Measurements from ENCODE around the gene LRIG1.

The LRIG1 gene

GRCh38 chr3:66463054-66463631, 37.7 kb downstream of the LRIG1 start:
- no peaks in the 10 kb centered on the region for H3K9me3 Mint-ChIP-seq
- peaks cover 48% of the 10 kb centered on the region for H3K36me3 Mint-ChIP-seq (ENCODE audit: low read depth)
- no peak overlapping the region for H3K4me3 Mint-ChIP-seq
- peaks cover 64% of the 10 kb centered on the region for H3K4me1 Mint-ChIP-seq (ENCODE audit: low read depth)
- no peak for DNase-seq
- H3K27ac Mint-ChIP-seq = peak overlapping the region; percentile 38
- no peaks in the 10 kb centered on the region for H3K27me3 Mint-ChIP-seq

- no peak for DNase-seq
- Mint-ChIP-seq H3K27ac (no peak overlapping the region), H3K36me3 (ENCODE audit: low read depth) (peaks cover 87% of the 10 kb centered on the region), H3K4me3 (no peak overlapping the region), H3K27me3 (no peaks in the 10 kb centered on the region), H3K4me1 (ENCODE audit: low read depth) (peaks cover 26% of the 10 kb centered on the region), H3K9me3 (no peaks in the 10 kb centered on the region)
Measured at GRCh38 chr3:66457252-66457651, 43.6 kb downstream of the LRIG1 start.

GRCh38 chr3:66456711-66457173, 44.1 kb downstream of the LRIG1 start:
- Mint-ChIP-seq H3K27me3 (no peaks in the 10 kb centered on the region), H3K4me1 (ENCODE audit: low read depth) (peaks cover 22% of the 10 kb centered on the region), H3K9me3 (no peaks in the 10 kb centered on the region), H3K4me3 (no peak overlapping the region), H3K36me3 (ENCODE audit: low read depth) (peaks cover 87% of the 10 kb centered on the region), H3K27ac (no peak overlapping the region)
- DNase-seq = no peak

- Mint-ChIP-seq H3K27ac (no peak overlapping the region), H3K4me1 (ENCODE audit: low read depth) (peaks cover 11% of the 10 kb centered on the region), H3K4me3 (no peak overlapping the region), H3K36me3 (ENCODE audit: low read depth) (peaks cover 90% of the 10 kb centered on the region), H3K27me3 (no peaks in the 10 kb centered on the region), H3K9me3 (no peaks in the 10 kb centered on the region)
- no peak for DNase-seq
Measured at GRCh38 chr3:66454464-66454859, 46.4 kb downstream of the LRIG1 start.

GRCh38 chr3:66453651-66454463, 47.0 kb downstream of the LRIG1 start:
- peaks cover 90% of the 10 kb centered on the region for H3K36me3 Mint-ChIP-seq (ENCODE audit: low read depth)
- no peaks in the 10 kb centered on the region for H3K9me3 Mint-ChIP-seq
- no peak for DNase-seq
- H3K4me3 Mint-ChIP-seq = no peak overlapping the region
- peaks cover 9% of the 10 kb centered on the region for H3K4me1 Mint-ChIP-seq (ENCODE audit: low read depth)
- peak overlapping the region; percentile 41 for H3K27ac Mint-ChIP-seq
- no peaks in the 10 kb centered on the region for H3K27me3 Mint-ChIP-seq

GRCh38 chr3:66452303-66453011, 48.4 kb downstream of the LRIG1 start:
- Mint-ChIP-seq H3K36me3 (ENCODE audit: low read depth) (peaks cover 90% of the 10 kb centered on the region), H3K27me3 (no peaks in the 10 kb centered on the region), H3K27ac (no peak overlapping the region), H3K4me1 (ENCODE audit: low read depth) (peaks cover 9% of the 10 kb centered on the region), H3K9me3 (no peaks in the 10 kb centered on the region), H3K4me3 (no peak overlapping the region)
- no peak for DNase-seq

GRCh38 chr3:66451766-66452165, 49.1 kb downstream of the LRIG1 start:
- no peak for DNase-seq
- no peak overlapping the region for H3K4me3 Mint-ChIP-seq
- H3K27ac Mint-ChIP-seq = no peak overlapping the region
- H3K9me3 Mint-ChIP-seq = no peaks in the 10 kb centered on the region
- H3K36me3 Mint-ChIP-seq (ENCODE audit: low read depth) = peaks cover 85% of the 10 kb centered on the region
- H3K27me3 Mint-ChIP-seq = no peaks in the 10 kb centered on the region
- peaks cover 6% of the 10 kb centered on the region for H3K4me1 Mint-ChIP-seq (ENCODE audit: low read depth)

- Mint-ChIP-seq H3K9me3 (no peaks in the 10 kb centered on the region), H3K27me3 (no peaks in the 10 kb centered on the region), H3K27ac (no peak overlapping the region), H3K4me3 (no peak overlapping the region), H3K4me1 (ENCODE audit: low read depth) (peaks cover 9% of the 10 kb centered on the region), H3K36me3 (ENCODE audit: low read depth) (peaks cover 80% of the 10 kb centered on the region)
- no peak for DNase-seq
Measured at GRCh38 chr3:66450390-66451022, 50.3 kb downstream of the LRIG1 start.

GRCh38 chr3:66449411-66449974, 51.3 kb downstream of the LRIG1 start:
- DNase-seq = no peak
- H3K9me3 Mint-ChIP-seq = no peaks in the 10 kb centered on the region
- peaks cover 9% of the 10 kb centered on the region for H3K4me1 Mint-ChIP-seq (ENCODE audit: low read depth)
- no peak overlapping the region for H3K27ac Mint-ChIP-seq
- no peak overlapping the region for H3K4me3 Mint-ChIP-seq
- no peaks in the 10 kb centered on the region for H3K27me3 Mint-ChIP-seq
- H3K36me3 Mint-ChIP-seq (ENCODE audit: low read depth) = peaks cover 81% of the 10 kb centered on the region

- no peak overlapping the region for H3K4me3 Mint-ChIP-seq
- H3K27me3 Mint-ChIP-seq = no peaks in the 10 kb centered on the region
- H3K4me1 Mint-ChIP-seq (ENCODE audit: low read depth) = peaks cover 29% of the 10 kb centered on the region
- DNase-seq = no peak
- H3K36me3 Mint-ChIP-seq (ENCODE audit: low read depth) = peaks cover 71% of the 10 kb centered on the region
- no peak overlapping the region for H3K27ac Mint-ChIP-seq
- no peaks in the 10 kb centered on the region for H3K9me3 Mint-ChIP-seq
Measured at GRCh38 chr3:66444146-66444644, 56.6 kb downstream of the LRIG1 start.

GRCh38 chr3:66443118-66443803, 57.6 kb downstream of the LRIG1 start:
- Mint-ChIP-seq H3K36me3 (ENCODE audit: low read depth) (peaks cover 64% of the 10 kb centered on the region), H3K27ac (peak overlapping the region; percentile 44), H3K9me3 (no peaks in the 10 kb centered on the region), H3K4me3 (no peak overlapping the region), H3K4me1 (ENCODE audit: low read depth) (peaks cover 32% of the 10 kb centered on the region), H3K27me3 (no peaks in the 10 kb centered on the region)
- no peak for DNase-seq

GRCh38 chr3:66442254-66443117, 58.3 kb downstream of the LRIG1 start:
- Mint-ChIP-seq H3K9me3 (no peaks in the 10 kb centered on the region), H3K4me1 (ENCODE audit: low read depth) (peaks cover 36% of the 10 kb centered on the region), H3K27ac (peak overlapping the region; percentile 15), H3K36me3 (ENCODE audit: low read depth) (peaks cover 57% of the 10 kb centered on the region), H3K4me3 (no peak overlapping the region), H3K27me3 (no peaks in the 10 kb centered on the region)
- no peak for DNase-seq

- Mint-ChIP-seq H3K9me3 (no peaks in the 10 kb centered on the region), H3K4me3 (no peak overlapping the region), H3K27me3 (no peaks in the 10 kb centered on the region), H3K27ac (peak overlapping the region; percentile 15), H3K36me3 (ENCODE audit: low read depth) (peaks cover 58% of the 10 kb centered on the region), H3K4me1 (ENCODE audit: low read depth) (peaks cover 43% of the 10 kb centered on the region)
- DNase-seq = no peak
Measured at GRCh38 chr3:66441692-66442091, 59.1 kb downstream of the LRIG1 start.
